A375 (cell line): ENCODE results near the gene APOC4. TPM values are rescaled to one million over a fixed set of nuclear protein-coding genes. Genes with fewer than 3 reads are reported as not detected.

Experiments
- total RNA-seq: library from RNA; depleted of rRNA; stranded (reverse); fragments of >200 nt; shearing (Covaris generic); gene quantifications from 2 replicates; pipeline ENCODE4 v1.2.3, GENCODE V29; 2014; rRNA removed

Gene APOC4, protein sequence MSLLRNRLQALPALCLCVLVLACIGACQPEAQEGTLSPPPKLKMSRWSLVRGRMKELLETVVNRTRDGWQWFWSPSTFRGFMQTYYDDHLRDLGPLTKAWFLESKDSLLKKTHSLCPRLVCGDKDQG
- total RNA-seq = not detected in 2 replicates

DNA sequence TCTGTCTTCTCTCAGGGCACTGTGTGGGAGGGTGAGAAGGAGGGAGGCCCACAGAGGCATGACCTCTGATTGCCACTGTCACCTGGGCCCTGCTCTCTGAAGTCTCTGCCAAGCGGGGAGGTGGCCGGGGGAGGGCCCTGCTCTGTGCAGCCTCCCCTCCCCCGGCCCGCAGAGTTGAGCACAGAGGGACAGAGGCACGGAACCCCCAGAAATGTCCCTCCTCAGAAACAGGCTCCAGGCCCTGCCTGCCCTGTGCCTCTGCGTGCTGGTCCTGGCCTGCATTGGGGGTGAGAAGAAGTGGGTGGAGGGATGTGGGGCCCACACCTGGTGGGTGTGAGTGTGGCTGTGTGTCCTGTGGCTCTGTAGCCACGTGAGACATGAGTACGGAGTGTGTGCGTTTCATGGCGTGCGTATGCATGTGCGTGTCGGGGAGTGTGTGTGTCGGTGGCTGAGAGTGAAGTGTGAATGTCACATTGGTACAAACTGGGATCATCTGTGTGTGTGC, at the start of gene APOC4:
Gene APOC4, plus strand, starts transcription at position 171 of the 505 bp plus-strand sequence. Its CDS starts 41 bp downstream, at position 212.

DNA sequence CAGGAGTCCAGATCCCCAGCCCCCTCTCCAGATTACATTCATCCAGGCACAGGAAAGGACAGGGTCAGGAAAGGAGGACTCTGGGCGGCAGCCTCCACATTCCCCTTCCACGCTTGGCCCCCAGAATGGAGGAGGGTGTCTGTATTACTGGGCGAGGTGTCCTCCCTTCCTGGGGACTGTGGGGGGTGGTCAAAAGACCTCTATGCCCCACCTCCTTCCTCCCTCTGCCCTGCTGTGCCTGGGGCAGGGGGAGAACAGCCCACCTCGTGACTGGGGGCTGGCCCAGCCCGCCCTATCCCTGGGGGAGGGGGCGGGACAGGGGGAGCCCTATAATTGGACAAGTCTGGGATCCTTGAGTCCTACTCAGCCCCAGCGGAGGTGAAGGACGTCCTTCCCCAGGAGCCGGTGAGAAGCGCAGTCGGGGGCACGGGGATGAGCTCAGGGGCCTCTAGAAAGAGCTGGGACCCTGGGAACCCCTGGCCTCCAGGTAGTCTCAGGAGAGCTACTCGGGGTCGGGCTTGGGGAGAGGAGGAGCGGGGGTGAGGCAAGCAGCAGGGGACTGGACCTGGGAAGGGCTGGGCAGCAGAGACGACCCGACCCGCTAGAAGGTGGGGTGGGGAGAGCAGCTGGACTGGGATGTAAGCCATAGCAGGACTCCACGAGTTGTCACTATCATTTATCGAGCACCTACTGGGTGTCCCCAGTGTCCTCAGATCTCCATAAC, 36.4 kb upstream of the APOC4 start, which contains the start of gene APOE:
Gene APOE, plus strand, starts transcription at position 360 of the 724 bp plus-strand sequence. CDS start 829 bp downstream, outside the sequence.

DNA sequence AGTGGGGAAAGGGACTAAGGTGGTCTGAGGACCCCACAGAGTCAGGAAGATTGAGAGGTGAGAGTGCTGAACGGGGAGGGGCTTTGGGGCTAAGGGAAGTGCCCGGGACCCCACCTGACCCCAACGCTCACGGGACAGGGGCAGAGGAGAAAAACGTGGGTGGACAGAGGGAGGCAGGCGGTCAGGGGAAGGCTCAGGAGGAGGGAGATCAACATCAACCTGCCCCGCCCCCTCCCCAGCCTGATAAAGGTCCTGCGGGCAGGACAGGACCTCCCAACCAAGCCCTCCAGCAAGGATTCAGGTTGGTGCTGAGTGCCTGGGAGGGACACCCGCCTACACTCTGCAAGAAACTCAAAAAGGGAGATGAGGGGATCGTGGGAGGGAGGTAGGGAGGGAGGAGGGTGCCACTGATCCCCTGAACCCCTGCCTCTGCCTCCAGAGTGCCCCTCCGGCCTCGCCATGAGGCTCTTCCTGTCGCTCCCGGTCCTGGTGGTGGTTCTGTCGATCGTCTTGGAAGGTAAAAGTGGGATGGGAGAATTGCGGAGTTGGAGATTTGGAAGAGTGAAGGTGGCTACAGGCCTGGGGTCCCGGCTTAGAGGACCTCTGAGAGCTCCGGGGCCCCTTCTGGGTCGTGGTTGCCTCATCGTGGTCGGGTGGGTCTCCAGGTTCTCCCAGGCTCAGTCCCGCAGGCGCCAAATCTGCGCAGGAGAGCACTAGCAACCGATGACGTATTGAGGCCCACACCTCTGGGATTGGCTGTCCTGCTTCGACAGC, 27.4 kb upstream of the APOC4 start, which contains the start of gene APOC1:
Gene APOC1, plus strand, starts transcription at position 176 of the 774 bp plus-strand sequence. Its CDS starts 284 bp downstream, at position 460.

DNA sequence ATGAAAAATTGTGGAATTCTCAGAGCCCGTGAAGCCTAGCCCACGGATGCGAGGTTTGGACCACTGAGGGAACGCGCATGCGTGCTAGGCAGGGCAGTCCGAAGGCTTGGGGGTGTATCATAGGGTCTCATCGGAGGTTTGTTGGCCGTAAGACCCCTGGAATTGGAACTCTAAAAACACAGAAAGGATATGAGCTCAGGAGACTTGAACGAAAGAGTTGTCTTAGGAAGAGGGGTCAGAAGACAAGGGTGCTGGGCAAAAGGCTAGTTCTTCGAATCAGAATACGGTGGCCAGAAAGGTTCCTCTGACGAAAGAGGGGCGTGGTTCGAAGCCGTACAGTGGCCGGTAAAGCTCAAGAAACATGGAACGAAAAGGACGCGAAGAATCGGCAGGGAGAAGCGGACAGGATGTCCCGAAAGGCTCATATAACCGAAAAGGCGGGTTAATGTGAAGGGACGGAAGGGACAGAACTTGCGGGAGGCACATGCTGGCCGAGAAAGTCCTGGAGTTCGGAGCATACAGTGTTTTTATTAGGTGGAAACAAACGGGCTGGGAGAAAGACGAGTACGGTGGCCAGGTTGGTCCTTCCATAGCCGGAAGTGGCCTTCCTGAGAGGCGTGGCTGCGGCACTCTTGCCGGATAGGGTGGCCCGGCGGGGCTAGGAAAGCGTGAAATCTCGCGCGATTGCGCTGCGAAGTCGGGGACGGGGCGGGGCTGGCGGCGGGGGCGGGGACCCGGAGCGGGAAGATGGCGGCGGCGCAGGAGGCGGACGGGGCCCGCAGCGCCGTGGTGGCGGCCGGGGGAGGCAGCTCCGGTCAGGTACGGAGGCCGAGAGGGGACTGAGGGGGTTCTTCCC, 12.8 kb downstream of the APOC4 start, which contains the start of gene CLPTM1:
Gene CLPTM1, plus strand, starts transcription at position 732 of the 856 bp plus-strand sequence. Its CDS starts 16 bp downstream, at position 748.

Other genes with a start within 250 kb of the APOC4 start
- gene CEACAM16, start 243.1 kb upstream of the APOC4 start, total RNA-seq = not detected in 2 replicates
- 8.3 and 14.9 TPM in 2 replicates for gene BCL3, start 193.5 kb upstream of the APOC4 start, total RNA-seq
- gene CBLC, start 164.3 kb upstream of the APOC4 start, total RNA-seq = 0.37 TPM in 1 of 2 replicates, not detected in the other
- gene BCAM, start 133.1 kb upstream of the APOC4 start, total RNA-seq = 18.4 and 19.4 TPM in 2 replicates
- 49.1 and 49.5 TPM in 2 replicates for gene NECTIN2, start 95.9 kb upstream of the APOC4 start, total RNA-seq
- gene TOMM40, start 51.0 kb upstream of the APOC4 start, total RNA-seq = 125 TPM in 2 replicates
- 4.5 and 4.9 TPM in 2 replicates for gene APOE, start 36.4 kb upstream of the APOC4 start, total RNA-seq
- gene APOC1, start 27.6 kb upstream of the APOC4 start, total RNA-seq = 9.9 and 11.1 TPM in 2 replicates
- gene APOC2, start 3.8 kb downstream of the APOC4 start, total RNA-seq = not detected in 2 replicates
- 36.1 and 53.4 TPM in 2 replicates for gene CLPTM1, start 13.1 kb downstream of the APOC4 start, total RNA-seq
- gene RELB, start 59.2 kb downstream of the APOC4 start, total RNA-seq = 22.0 and 23.3 TPM in 2 replicates
- gene CLASRP, start 96.8 kb downstream of the APOC4 start, total RNA-seq = 54.8 and 66.9 TPM in 2 replicates
- gene ZNF296, start 134.2 kb downstream of the APOC4 start, total RNA-seq = 0.82 and 1.9 TPM in 2 replicates
- gene GEMIN7, start 137.0 kb downstream of the APOC4 start, total RNA-seq = 32.3 and 37.6 TPM in 2 replicates
- gene PPP1R37, start 150.9 kb downstream of the APOC4 start, total RNA-seq = 29.2 and 29.7 TPM in 2 replicates
- not detected in 2 replicates for gene NKPD1, start 218.7 kb downstream of the APOC4 start, total RNA-seq
- gene TRAPPC6A, start 236.0 kb downstream of the APOC4 start, total RNA-seq = 4.4 and 4.9 TPM in 2 replicates
- 3.6 and 3.7 TPM in 2 replicates for gene BLOC1S3, start 236.5 kb downstream of the APOC4 start, total RNA-seq